ENCODE results near the gene GBGT1. TPM values are rescaled to one million over a fixed set of nuclear protein-coding genes. Genes with fewer than 3 reads are reported as not detected.

The GBGT1 gene
- total and polyA plus RNA-seq, 2 donors (not counting 3 experiments of a cell fraction or from before 2014, with no cell fraction given), result 35.6 to 56.3 TPM

DNA sequence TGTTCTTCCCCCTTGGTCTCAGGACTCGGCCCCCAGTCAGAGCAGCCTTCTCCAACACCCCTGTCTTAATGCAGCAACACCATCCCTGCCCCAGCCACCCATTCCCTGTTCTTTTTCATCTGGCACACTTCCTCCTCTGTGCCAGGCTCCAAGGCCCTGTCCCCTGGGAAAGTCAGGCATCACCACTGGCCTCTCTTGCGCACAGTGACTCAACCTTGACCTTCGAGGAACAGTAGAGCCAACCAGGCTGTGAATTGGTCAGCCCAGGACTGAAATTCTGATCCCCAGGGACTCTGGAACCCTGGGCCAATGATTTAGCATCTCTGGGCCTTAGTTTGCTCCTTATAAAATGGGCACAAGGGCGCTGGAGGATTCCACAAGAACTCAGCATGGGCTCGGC, 32.2 kb downstream of the GBGT1 start:
- Histone ChIP-seq H3K9me3 (replicated peaks; ENCODE audit: control insufficient read depth, insufficient read depth, low read length) (no peaks in the 10 kb centered on the region), H4K20me1 (replicated peaks; ENCODE audit: control insufficient read depth, extremely low read depth, insufficient read depth, low read length) (no peaks in the 10 kb centered on the region), H3K4me3 (replicated peaks in 1 of 3; ENCODE audit: insufficient read depth in 1 of 3, low read depth in 1 of 3, low read length in 3 of 3) (no peak overlapping the region), H3K9me1 (replicated peaks; ENCODE audit: control insufficient read depth, extremely low read depth, insufficient read depth, low read length) (no peaks in the 10 kb centered on the region), H3K27ac (ENCODE audit: insufficient read depth, low read depth, low read length) (no peak overlapping the region), H3K4me1 (ENCODE audit: control insufficient read depth, extremely low read depth, insufficient read depth, low read length) (peaks cover 37% of the 10 kb centered on the region), H3K79me2 (ENCODE audit: control insufficient read depth, insufficient read depth, low read length) (no peaks in the 10 kb centered on the region), H2AFZ (ENCODE audit: low read depth, low read length) (no peak overlapping the region), H3K27me3 (ENCODE audit: control insufficient read depth in 2 of 2, insufficient read depth in 2 of 2, low read length in 2 of 2) (no peaks in the 10 kb centered on the region), H3K4me2 (ENCODE audit: insufficient read depth, low read length) (no peak overlapping the region), H3K9ac (replicated peaks; ENCODE audit: extremely low read depth, insufficient read depth, low read length) (no peak overlapping the region), H3K36me3 (ENCODE audit: control insufficient read depth in 2 of 2, extremely low read depth in 1 of 2, insufficient read depth in 2 of 2, low read length in 2 of 2) (no peaks in the 10 kb centered on the region)
- TF ChIP-seq POLR2AphosphoS5 (IDR thresholded peaks at IDR 0.05; ENCODE audit: insufficient read depth, low read depth, low read length) (no peak), JUN (IDR thresholded peaks at IDR 0.05; ENCODE audit: borderline replicate concordance, insufficient read depth, insufficient read length, low read depth) (no peak), FOS (IDR thresholded peaks at IDR 0.05; ENCODE audit: borderline replicate concordance, insufficient read depth, low read length) (no peak), GATA2 (IDR thresholded peaks at IDR 0.05; ENCODE audit: insufficient read depth, insufficient read length, low read depth, low read length) (no peak), POLR2A (IDR thresholded peaks at IDR 0.05; ENCODE audit: low read depth, low read length) (no peak), MYC (IDR thresholded peaks at IDR 0.05; ENCODE audit: low read depth, low read length) (no peak)
- TF ChIP-seq, protein P1, sequence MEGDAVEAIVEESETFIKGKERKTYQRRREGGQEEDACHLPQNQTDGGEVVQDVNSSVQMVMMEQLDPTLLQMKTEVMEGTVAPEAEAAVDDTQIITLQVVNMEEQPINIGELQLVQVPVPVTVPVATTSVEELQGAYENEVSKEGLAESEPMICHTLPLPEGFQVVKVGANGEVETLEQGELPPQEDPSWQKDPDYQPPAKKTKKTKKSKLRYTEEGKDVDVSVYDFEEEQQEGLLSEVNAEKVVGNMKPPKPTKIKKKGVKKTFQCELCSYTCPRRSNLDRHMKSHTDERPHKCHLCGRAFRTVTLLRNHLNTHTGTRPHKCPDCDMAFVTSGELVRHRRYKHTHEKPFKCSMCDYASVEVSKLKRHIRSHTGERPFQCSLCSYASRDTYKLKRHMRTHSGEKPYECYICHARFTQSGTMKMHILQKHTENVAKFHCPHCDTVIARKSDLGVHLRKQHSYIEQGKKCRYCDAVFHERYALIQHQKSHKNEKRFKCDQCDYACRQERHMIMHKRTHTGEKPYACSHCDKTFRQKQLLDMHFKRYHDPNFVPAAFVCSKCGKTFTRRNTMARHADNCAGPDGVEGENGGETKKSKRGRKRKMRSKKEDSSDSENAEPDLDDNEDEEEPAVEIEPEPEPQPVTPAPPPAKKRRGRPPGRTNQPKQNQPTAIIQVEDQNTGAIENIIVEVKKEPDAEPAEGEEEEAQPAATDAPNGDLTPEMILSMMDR (IDR thresholded peaks at IDR 0.05; ENCODE audit: extremely low read depth in 1 of 2, insufficient read depth in 1 of 2, low read depth in 1 of 2, low read length in 2 of 2), result no peak
- TF ChIP-seq, protein P2, sequence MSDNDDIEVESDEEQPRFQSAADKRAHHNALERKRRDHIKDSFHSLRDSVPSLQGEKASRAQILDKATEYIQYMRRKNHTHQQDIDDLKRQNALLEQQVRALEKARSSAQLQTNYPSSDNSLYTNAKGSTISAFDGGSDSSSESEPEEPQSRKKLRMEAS (IDR thresholded peaks at IDR 0.05; ENCODE audit: insufficient read depth, insufficient read length), result no peak
- CTCF ChIA-PET, result interaction anchor here (2.9 kb wide), 1 partner anchor 13 kb away, joined by 13 read pairs; no protein-coding TSS in a partner anchor
- DNase-seq (ENCODE audit: low read depth, low spot score) (no peak), FAIRE-seq (no peak)
- POLR2A ChIA-PET, result no interaction called here
- intact Hi-C loops (cut with micrococcal nuclease), result no loop called here
- dilution Hi-C loops (cut with MboI; ENCODE audit: extremely low pct_ligation_motif_present, low sequenced_read_pairs), result no loop called here
- BruUV-seq (replicated peaks), result no TSS peak

Measured in endothelial cell of umbilical vein (primary cell).